Measurements from ENCODE around the gene MYLK2.

The MYLK2 gene

DNA sequence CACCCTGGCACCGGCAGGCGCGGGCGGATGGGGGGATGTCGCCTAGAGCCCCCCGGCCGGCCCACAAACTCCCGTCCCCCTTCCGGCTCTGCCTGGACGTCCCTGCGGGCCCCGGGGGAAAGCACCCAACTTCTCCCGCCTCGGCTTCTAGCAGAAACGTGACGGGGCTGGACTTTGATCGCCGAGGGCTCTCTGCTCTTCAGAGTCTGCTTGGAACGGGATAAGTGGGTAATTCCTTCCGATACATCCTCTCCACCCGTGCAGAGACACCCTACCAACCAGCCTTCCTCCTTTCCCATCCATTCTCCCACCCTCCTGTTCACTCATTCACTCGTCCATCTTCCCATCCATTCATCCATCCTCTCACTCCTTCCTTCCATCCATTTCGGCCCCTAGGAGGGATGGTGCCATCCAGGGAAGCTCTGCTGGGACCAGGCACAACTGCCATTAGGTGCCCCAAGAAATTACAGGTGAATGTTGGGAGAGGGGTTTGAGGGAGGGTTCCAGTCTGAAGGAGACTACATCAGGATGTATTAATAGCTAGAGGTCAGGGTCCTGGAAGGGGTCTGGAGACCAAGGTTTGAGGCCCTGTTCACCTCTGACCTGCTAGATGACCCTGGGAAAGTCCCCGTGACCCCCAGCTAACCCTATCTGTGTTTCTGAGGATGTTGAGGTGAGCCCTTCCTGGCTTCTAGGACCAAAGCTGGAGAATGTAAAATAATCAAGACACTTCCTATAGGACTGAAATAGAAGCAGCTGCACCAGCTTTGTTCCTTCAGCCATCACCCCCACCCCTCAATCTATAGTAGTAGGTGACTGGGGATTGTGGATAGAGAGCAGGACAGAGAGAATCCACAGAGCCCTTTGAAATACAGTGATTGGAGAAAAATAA, 51.8 kb downstream of the MYLK2 start:
- DNase-seq (ENCODE audit: low read depth in 3 of 3, low spot score in 1 of 3): no peak

DNA sequence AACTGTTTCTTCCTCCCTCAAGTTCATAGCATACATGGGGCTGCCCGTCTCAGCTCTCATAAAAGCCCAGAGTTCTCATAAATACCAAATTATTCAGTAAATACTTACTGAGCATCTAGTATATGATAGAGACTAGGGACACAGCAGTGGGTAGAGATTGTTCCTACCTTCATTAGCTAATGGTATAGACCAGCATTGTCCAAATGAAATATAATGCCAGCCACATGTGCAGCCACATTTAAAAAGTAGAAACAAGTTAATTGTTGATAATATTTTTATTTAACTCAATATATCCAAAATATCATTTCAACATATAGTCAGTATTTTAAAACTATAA, 52.4 kb downstream of the MYLK2 start:
- DNase-seq (ENCODE audit: low read depth in 3 of 3, low spot score in 1 of 3): no peak

DNA sequence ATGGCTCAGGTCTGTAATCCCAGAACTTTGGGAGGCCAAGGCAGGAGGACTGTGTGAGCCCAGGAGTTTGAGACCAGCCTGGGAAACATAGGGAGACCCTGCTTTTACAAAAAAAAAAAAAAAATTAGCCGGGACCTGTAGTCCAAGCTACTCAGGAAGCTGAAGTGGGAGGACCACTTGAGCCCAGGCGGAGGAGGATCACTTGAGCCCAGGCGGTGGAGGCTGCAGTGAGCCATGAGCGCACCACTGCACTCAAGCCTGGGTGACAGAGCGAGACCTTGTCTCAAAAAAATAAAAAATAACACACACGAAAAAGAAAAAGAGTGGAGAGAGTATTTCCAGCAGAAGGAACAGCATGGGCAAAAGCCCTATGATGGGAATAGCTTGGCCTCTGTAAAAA, 53.2 kb downstream of the MYLK2 start:
- no peak for DNase-seq (ENCODE audit: low read depth in 3 of 3, low spot score in 1 of 3)

DNA sequence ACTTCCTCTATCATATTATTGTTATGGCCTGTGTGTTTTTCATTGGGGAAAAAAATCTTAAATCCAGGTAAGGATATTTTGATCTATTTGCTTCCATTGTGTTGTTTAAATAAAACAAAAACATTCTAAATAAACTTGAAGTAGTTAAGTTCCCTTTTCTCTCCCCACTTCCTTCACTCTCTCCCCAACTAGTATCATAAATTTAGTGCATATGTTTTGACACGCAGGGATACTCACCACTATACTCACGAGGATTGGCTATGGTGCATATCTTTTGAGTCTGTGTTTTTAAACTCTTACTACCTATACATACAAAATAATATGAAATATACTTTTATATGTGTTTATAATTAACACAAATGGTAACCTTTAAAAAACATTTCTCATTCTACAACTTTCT, 56.5 kb downstream of the MYLK2 start:
- no peak for DNase-seq (ENCODE audit: low read depth in 3 of 3, low spot score in 1 of 3)

DNA sequence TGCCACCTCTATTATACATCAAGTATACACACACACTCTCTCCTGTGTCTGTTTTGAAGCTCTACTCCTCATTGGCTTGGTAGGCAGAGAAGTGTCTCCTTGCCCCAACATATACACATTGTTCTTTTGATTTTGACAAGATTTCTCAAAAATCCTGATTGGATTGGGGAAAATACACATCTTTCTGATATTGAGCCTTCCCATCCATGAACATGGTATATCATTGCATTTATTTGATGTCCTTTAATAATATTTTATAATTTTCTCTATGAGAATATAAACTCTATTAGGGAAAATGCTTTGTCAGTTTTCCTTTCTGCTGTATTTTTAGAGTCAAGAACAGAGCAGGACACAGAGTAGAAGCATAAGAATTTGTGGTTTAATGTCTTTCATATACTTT, 58.5 kb downstream of the MYLK2 start:
- no peak for DNase-seq (ENCODE audit: low read depth in 3 of 3, low spot score in 1 of 3)

DNA sequence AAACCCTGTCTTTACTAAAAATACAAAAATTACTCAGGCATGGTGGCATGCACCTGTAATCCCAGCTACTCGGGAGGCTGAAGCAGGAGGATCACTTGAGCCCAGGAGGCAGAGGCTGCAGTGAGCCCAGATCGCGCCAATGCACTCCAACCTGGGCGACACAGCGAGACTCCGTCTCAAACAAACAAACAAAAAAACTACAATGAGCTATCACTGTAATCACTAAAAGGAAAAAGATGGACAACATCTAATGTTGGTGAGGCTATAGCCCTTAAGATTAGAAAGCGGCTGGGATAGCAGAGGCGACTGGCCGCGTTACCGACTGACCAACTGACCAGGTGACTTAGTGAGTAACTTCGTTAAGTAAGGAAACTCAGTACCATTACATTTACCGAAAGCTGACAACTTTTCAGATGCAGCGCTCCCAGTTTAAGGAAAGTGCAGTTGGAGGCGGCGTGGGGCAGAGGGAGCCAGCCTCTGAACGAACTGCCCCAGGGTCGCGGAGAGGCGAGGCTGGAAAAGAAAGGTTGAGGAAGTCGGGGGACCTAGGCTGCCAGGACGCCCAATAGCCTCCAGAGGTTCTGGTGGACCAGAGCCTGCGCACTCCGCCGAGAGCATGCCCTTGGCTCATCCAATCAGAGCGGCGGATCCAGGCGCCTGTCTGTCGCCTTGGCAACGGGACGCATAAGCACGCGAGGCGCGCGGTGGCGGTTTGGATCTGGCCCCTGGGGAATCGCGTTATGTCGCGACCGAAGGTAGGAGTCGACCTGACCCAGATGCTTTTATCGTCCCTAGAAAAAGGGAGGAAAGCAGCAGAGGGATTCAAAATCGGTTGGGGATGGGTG, 60.2 kb downstream of the MYLK2 start:
- peak; percentile 26 to 55 (median 53) for DNase-seq (ENCODE audit: low read depth in 3 of 3, low spot score in 1 of 3)

DNA sequence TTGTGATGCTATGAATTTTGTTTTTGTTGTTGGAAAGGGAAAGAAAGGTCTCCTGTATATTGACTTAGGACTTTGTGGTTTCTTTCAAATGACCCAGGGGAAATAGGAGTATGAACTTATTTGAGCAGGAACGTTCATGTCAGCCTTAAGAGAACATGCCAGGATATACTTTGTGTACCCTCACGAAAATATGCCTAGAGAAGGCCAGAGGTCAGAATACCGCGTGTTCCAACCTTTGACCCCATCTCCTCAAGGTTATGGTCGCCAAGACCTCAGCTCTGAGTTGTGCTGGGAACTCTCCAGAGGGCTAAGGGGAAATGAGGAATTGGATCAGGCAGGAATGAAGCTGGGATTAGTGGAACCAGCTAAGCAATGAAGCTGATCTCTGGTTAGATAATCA, 62.8 kb downstream of the MYLK2 start:
- DNase-seq (ENCODE audit: low read depth in 3 of 3, low spot score in 1 of 3): no peak

DNA sequence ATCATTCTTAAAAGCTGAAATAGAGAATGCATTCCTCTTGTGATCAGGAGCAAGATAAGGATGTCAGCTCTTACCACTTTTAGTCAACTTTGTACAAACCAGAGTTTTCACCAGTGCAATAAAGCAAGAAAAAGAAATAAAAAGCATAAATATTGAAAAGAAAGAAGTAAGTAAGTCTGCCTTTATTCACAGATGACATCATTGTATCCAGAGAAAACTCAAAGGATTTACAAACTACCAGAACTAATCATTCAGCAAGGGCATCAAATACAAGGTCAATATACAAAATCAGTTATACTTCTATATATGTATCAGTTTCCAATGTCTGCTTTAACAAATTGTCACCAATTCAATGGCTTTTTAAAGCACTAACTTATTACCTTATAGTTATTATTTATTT, 64.7 kb downstream of the MYLK2 start:
- DNase-seq (ENCODE audit: low read depth in 3 of 3, low spot score in 1 of 3): no peak
